Prostate gland (tissue), 2 donors: Measurements from ENCODE around the gene WBP2NL.

Experiments
- CTCF ChIP-seq, 4 experiments: fragments of 200-600 bp in 2 of 4; fragments of 450-650 bp in 2 of 4; sonication (generic) in 2 of 4; IDR thresholded peaks; 1 replicate in 3 of 4; 2 replicates in 1 of 4; pipeline ENCODE4 v1.5.1; 2016 to 2019; ENCODE audit warnings: antibody characterized with exemption in 4 of 4, mild to moderate bottlenecking in 2 of 4, moderate library complexity in 2 of 4
- POLR2A ChIP-seq: fragments of 450-650 bp; IDR thresholded peaks from one replicate; pipeline ENCODE4 v1.6.1; 2016; ENCODE audit warnings: antibody characterized with exemption, mild to moderate bottlenecking

DNA sequence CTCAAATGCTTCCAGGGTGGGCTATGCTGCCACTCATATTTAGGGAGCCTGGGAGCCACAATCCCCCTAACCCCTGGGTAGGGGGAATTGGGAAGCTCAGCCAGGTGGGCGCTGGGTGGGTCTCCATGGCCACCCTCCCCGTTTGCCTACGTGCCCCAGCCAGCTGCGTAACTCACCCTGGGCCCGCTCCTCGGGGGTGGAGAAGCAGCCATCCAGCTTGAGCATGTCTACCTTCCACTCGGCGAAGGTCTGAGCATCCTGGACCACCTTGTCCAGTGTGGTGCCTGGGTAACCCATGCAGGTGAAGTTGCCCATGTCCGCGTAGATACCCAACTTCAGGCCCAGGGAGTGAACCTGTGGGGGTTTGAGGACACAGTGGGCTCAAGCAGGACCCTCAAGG, 68.3 kb downstream of the WBP2NL start:
- TF ChIP-seq CTCF (IDR thresholded peaks at IDR 0.05) (no peak), POLR2A (no peak)
